SKM-1 (cell line): ENCODE results near the gene C20orf204.

ENCODE experiments used
- DNase-seq: peaks from one replicate; lab custom pipeline; 2025; ENCODE audit not compliant: unreplicated experiment; lab: John Stamatoyannopoulos, UW

Gene C20orf204

DNA sequence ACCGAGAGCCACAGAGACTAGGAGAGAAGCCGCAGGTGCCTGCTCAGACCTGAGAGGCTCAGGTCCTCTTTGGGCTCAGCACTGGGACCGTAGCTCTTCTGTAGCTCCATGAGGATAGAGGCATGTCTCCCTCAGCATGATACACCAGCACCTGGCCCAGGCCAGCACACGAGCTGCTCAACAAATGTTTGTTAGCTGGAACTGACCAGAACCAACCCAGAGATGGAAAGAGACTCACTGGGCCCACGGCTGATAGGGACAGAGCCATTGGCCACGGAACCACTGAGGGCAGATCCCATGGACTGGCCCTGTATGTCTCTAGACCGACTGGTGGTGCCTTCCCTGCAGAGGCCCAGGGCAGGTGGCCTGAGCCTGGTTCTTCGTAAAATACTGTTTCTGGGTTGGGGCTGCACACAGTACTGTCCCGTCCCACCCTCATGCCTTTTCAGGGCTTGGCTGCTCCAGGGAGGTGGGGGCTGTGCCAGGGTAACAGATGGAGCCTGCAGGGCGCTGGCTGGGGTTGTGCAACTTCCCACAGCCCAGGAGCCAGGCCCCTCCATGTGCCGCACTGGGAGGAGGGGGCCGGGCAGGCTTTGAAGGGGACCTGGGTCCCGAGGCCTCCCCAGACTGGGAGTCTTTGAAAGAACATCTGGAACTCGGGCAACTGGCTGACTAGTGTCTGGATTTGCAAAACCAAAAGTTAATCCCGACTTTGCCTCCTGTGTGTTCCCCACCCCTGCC, 5.2 kb downstream of the C20orf204 start:
- no peak for DNase-seq

DNA sequence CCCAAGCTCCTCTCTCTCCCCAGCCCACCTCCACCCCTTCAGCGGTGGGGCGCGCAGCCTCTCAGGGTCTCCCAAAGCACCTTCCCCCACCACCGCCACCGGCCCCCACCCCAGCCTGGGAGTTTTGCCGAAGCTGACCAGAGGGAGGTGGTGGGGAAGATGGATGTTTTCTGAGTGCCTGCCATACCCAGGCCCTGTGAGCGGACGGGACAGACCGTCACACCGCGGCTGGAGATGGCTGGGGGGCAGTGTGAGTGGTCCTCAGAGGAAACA, 5.7 kb downstream of the C20orf204 start:
- no peak for DNase-seq

DNA sequence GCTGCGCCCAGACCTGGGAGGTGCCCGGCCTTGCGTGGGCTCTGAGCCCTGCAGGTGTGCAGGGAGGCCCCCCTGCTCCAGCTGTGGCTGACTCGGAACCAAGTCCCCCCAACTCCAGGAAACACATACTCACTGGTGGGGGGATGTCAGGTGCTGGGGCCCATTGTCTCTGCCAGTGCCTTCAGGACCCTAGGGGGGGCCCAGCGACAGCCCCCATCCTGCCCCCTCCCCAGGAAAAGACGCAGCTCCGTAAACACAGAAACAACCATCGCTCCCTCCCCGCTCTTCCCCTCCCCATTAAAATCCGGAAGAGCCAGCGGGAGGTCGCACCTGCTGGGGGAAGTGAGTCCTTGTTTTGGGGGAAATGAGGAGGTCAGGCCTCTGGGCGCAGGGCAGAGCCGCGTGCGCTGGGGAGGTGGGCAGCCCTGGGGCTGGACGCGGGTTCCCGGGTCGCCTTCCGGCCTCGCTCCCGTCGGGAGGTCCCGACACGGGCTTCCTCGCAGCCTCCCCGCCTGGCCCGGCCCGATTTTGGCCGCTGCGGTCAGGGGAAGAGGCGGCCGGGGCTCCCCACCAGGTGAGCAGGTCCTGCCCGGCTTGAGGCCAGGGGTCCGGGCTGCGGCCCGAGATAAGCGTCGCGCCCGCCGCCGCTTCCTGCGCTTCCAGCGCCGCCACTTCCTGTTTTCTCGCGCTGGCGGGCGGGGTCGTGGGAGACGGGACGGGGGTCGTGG, 6.2 kb downstream of the C20orf204 start:
- DNase-seq: no peak

DNA sequence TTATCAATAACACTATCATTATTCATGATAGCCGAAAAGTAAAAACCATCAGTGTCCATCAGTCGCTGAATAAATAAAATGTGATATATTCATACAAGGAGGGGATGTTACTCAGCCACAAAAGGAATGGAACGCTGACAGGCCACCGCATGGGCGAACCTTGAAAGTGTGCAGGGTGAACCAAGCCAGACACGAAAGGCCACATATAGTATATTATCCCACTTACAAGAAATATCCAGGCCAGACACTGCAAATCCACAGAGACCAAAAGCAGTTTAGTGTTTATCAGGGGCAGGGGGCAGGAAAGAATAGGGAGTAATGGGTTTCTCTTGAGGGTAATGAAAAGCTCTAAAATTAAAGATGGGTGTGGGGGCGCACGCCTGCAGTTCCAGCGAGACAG, 7.8 kb downstream of the C20orf204 start:
- no peak for DNase-seq

DNA sequence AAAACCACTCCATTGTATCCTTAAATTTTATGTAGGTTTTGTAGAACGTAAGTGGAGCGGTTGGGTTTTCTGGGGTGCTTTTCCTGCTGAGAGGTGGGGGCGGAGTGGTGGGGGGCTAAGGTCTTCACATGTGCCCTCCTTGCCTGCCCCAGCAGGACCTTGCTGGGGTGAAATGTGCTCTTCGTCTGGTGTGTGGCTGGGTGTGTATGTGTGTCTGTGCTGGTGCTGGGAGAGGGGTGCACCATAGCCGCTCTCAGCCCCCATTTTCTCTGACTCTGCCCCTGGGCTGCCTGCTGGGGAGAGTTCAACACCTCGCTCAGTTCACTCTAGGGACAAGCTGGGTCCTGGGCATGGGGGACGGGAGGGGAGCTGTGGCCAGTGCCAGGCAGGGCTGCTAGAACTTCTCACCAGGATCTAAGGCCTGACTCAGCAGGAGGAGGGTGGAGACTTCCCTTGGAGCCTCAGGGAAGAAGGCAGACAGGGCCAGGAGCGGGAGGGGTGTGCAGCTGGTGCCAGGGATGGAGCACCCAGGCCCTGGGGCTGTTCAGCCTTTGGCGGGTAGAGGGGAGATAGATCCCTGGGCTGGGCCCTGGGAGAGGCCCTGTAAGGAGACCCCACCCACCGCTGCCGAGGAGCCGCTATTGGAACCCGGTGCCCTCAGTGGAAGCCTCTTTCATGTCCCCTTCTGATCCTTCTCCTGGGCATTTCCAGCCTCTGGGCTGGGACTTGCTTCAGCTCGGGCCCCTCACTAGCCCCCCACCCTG, 8.7 kb downstream of the C20orf204 start:
- DNase-seq: no peak

DNA sequence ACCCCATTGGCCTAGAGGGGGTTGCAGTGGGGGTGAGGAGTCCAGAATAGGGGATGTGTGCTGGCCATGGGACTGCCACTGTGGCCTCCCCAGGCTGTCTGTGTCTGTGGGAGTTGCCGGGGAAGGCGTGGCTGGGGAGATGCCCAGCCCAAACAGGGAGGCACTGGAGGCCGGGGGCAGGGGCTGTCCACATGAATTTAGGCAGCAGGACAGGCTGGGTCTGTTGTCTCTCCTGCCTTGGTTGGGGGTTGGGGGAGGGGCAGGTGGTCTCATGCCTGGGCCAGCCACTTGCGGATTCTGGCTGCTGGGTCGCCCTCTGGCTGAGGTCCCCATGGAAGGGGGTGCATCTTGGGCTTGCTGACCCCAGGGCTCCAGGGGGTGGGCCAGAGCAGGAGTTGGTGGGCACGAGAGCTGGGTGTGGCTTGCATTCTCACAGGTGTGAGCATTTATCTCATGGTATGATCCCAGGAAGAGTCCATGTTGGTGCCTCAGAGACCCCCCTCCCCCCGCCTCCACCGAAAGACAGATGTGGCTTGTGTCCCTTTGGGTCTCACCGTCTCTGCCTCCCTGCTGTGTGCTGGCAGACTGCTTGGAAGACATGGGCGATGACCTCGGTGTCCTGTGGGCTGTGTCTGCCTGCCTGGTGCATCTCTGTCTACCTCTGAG, 9.5 kb downstream of the C20orf204 start:
- DNase-seq: no peak

DNA sequence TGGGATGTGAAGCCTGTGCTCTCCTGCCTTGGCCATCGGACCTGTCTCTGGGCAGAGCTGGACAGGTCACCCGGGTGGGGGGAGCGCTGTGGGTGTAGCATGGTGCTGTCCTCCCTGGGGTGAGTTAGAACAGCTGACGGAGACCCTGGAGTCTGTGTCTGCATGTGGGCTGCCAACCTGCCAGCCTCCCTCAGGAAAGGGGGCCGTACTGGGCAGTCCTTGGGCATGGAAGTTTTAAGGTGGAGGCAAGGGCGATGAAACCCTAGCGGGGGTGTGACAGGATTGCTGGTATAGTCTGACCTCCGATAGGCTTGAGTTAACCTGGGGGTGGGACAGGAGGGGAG, 11.0 kb downstream of the C20orf204 start:
- DNase-seq: no peak

DNA sequence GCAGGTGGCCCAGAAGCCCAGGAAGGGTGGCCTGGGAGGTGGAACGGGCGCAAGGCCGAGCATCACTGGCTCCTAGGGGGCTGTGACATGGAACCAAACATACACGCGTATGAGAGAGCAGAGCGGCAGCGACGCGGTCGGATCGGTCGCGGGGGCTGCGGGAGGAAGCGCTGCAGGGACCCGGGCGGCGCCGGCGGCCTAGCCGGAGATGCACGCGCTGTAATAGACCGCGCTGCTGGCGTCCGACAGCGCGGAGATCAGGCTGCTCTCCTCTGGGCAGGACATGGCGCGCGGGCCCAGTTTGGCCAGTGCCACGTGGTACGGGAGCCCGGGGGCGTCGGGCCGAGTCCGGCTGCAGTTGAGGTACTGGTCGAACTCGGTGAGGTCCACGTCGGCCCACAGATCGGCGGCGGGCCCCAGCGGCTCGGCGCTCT, 12.0 kb downstream of the C20orf204 start:
- DNase-seq: no peak

DNA sequence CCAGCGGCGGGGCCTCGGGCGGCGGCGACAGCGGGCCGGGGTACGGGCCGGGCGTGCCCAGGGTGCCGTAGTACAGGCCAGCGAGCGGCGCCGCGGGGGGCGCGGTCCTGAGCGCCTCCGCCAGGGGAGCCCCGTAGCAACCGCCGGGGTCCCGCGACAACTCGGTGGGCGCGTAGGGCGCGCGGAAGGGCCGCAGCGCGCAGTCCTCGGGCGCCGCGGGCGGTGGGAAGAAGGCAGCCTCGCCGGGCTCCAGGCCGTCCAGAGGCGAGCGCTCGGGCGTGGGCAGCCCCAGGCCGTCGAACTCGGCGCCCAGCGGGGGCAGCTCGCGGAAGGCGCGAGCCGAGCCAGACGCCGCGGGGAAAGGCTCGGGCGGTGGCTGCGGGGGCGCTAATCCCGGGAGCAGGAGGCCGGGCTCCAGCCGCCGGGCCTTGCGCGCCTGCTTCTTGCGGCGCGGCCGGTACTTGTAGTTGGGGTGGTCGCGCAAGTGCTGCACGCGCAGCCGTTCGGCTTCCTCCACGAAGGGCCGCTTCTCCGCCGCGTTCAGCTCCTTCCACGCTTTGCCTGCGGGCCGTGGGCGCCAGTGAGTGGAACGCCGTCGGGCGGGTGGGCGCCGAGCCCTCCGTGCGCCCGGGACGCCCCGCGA, 12.5 kb downstream of the C20orf204 start:
- no peak for DNase-seq

DNA sequence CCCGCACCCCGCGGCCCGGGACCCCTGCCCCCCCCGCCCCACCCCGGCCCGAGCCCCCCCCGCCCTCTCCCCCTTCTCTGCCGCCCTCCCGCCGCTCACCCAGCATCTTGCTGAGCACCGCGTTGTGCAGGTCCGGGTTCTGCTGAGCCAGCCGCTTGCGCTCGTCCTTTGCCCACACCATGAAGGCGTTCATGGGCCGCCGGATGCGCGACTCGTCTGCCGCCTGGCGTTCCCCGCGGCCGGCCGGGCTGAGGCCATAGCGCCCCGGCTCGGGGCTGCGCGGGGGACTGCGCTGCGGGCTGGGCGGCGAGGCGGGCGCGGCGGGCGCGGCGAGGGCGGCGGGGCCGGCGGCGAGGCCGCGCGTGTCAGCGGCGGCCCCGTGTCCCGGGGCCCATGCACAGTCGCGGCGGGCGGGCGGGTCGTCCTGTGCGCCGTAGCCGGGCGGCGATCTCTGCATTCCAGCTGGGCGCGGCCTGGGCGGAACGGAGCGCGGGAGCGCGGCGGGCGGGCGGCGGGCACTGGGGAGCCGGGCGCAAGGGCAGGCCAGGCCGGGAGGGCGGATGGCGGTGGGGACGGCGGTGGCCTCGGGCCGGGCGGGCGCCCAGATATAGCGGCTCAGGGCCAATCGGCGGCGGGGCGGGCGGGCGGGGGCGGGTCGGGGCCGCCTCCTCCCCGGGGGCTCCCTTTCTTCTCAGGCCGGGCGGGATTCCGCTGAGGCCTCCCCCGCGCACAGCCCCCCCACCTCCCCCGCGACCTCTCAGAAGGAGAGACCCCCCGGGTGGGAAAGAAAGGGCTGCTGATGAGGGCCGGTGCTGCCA, 13.3 kb downstream of the C20orf204 start, which contains the start of gene SOX18:
Gene SOX18, minus strand, starts transcription at position 580 of the 818 bp plus-strand sequence. Its CDS starts 123 bp downstream, at position 457.
- DNase-seq: no peak

DNA sequence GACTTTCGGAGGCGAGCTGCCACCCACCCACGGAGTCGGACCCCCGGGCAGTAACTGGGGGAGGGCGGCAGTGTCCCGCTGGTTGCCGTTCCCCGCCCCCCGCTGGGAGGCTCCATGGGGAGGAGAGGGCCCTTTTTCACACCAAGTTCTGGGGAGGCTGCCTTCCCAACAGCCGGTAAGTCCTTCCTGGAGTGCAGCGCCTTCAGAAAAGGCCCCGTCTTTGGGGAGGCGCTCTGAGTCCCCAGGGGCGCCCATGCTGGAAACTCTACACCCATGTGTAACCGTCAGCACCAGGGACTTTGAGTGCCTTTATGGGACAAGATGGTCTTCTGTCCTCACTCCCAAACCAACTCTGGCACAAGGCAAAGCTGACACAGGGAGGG, 13.9 kb downstream of the C20orf204 start:
- DNase-seq: no peak

DNA sequence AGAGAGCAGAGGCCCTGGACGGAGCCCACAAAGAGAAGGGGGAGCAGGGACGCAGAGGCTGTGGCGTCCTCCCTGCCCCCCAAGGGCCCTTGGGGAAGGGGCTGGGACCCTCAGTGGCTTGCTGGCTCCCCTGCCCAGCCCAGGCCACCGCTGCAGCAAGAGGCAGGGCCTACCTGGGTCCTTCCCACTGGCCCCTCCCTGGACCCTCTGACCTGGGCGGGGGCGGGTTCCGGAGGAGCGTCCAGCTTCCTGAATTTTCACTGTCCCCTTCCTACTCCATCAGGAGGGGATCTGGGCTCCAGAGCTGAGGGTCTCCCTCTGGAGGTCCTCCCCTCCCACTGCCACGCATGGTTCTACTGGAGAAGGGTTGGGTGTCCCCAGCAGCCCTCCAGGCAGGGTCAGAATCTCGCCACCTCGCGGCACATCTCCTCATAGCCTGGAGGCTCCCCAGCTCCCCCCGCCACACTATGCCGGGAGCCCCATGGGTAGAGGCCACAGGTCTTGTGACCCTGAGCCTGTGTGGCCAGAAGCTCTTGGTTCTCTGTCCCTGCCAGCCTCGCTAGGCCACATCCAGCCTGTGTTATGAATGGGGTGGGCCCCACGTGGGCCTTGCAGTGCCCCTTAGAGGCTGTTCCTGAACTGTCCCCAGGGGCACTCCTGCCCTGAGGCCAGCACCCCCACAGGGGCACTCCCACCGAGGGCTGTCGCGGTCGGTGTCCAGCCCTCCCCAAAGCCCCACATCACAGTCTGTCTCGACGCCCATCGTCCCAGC, 14.5 kb downstream of the C20orf204 start:
- DNase-seq: no peak

DNA sequence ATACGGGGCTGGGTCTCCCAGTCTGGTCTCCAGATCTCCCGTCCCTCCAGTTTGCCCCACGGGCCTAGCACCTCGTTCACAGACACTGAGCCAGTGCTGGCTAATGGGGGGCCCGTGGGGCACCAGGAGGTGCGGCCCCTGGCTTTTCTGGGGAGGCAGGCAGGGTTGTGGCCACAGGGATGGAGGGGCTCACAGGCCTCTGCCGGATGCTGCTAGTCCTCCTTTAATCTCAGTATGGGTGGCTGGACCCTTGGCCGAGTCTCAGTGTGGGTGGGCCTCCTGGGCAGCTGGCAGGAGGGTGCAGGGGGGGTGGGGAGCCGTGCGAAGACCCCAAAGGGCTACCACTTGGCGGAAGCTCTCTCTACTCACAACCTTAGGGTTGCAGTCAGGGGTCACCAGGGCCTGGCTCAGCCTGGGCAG, 15.1 kb downstream of the C20orf204 start:
- no peak for DNase-seq

DNA sequence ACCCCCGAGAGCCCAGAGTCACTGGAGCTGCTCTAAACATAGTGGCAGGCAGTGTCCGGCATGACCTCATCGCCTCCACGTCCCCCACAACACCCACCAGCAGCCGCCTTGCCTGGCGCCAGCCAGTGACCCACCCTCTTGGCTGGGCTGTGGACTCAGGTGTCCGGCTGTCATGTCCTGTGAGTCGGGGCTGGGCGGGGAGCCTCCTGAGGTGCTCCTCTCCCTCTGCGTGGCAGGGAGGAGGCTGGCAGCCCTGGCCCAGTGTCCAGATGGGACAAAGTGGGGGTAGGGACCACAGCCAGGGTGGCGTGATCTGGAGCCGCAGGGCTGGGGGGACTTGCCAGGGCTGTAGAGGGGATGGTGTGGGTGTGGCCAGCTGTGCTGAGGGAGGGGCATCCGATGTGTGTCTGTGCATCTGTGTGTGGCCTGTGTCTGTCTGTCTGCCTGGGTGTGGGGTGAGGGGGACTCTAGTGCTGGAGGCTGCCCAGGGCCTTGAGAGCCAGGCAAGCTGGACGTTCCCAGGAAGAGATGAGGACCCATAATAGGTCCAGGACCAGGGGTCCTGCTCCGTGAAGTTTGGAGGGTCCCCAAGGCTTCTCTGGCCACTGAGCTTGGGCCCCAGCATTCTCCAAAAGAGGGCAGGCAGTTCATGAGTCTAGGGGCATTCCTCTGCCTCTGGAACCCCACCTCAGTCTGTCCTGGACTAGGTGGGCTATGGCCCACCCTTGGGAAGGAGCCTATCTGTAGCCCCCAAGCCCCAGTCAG, 15.8 kb downstream of the C20orf204 start:
- DNase-seq: no peak

DNA sequence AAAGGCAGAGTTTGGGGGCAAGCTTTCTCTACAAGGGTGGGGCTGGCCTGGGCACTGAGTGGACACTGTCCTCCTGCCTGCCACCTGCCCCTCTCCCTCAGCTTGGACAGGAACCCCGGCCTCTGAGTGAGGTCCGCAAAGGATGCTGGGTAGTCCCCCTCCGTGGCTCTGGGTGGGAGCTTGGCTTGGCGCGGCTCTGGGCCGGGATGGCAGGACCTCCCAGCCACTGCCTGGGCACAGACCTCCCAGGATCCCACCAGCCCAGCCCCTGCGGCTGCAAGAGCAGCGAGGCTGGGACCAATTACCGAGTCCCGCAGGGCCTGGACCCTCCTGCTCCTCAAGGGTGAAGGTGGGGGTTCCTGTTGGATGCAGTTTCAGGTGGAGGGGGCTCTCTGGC, 16.3 kb downstream of the C20orf204 start:
- DNase-seq: no peak

DNA sequence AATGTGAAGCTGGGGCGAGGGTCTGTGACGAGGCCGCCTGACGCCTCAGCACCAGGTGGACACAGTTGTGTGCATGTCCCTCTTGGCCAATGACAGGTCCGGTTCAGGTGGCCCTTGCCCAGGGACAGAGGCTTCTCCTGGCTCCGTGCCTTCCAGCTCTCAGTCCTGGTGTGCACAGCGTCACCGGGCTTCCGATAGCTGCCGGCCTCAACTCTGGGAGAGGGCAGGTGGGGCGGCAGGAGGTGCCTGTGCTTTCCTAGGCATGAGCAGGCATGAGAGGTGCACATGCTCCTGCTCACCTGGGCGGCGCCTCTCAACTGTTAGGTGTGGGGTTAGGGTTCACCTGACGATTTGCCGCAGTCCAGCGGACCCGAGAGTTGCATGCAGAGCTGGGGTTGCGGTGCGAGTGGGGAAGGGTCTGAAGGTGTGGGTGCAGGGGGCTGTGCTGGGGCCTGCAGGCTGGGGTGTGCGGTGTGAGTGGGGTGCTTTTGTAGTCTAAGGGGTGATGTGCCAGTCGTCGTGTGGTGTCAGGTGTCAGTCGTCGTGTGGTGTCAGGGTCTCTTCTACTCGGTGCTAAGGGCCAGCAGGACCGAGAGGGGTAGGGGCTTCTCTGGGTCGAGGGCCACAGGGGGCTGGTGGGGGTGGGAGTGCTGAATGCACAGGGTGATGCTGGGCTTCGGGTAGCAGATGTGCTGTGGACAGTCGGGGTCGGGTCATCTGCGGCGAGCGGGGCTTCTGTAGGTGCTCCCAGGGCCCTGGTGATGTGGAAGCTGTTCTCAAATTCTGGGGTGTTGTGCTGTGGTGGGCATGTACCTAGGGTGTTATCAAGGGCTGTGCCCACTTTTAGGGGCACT, 17.2 kb downstream of the C20orf204 start:
- no peak for DNase-seq

DNA sequence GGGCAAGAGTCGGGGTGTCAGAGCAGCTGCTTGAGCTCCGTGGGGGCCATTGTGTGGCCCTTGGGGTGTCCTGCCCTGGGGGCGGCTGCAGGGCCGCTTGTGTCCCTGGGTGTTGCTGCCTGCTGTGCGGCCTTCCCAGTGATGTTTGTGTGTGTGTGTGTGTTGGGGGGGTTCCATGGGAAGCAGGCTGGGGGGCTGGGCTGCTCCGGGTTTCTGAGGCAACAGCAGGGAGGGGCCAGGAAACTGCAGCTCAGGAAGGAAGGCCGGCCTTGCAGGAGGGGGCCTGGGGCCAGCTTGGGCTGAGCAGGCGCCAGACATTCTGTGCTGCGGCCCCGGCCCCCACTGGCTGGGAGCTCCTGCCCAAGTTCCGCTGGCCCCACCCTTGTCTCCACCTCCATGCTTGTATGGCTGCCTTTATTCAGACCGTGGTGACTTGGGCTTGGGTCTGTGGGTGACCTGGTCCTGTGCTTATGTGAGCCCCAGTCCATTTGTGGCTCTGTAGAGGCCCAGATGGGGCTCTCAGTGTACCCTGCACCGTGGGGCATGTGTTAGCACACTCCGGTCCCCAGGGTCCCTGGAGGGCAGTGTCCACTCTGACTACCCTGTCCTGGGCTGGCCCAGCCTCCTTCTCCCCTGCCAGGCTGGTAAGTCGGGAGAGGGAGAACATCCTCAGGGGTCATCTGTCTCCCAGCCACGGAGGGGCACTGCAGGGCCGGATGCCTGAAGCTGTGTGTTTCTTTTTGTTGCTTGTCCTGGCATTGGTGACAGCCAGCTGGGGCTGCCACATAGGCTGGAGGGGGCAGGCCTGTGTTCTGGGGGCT, 18.1 kb downstream of the C20orf204 start:
- DNase-seq: no peak
